Epithelial cell of proximal tubule (primary cell): ENCODE data around the gene CTNNA2. TPM values are rescaled to one million over a fixed set of nuclear protein-coding genes. Genes with fewer than 3 reads are reported as not detected.
A peak's percentile ranks its signal among the peaks of the same experiment; 100 is the strongest.

Experiments
- DNase-seq: peaks from one replicate; pipeline ENCODE4 v3.0.0-alpha.2; 2011; ENCODE audit warnings: low read depth
- H3K4me3 ChIP-seq: 2 replicates; pipeline ENCODE4 v1.5.1; 2011; ENCODE audit warnings: low read depth, mild to moderate bottlenecking, low read length
- total RNA-seq: library from RNA; depleted of rRNA; stranded (reverse); fragments of >200 nt; gene quantifications from 2 replicates; pipeline ENCODE4 v1.2.3, GENCODE V29; 2015
- TF ChIP-seq, protein P1 (sequence below): conservative IDR thresholded peaks from 2 replicates; pipeline ENCODE4 v1.5.1; 2012; ENCODE audit warnings: low read depth, mild to moderate bottlenecking, low read length

Gene CTNNA2
- total RNA-seq, 1 donor from 2014 or later = 0.06 TPM

DNA sequence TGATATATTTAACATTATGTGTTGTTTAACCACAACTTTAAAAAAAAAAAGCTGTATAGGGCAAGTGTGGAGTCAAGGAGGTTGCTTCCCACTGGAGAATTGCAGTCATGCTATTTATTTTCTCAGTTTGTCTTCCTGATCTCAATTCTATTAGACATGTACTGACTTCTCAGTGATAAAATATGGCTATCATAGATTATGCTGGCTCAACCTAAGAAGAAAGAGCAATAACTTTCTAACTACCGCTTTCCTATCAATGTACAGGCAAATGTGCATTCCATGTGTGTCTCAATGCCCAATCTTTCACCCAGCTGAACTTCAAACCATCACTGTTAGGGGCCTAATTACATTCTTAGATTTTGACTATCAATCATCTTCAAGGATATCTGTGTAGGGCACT lies 201.4 kb downstream of the CTNNA2 start:
- TF ChIP-seq, protein P1, sequence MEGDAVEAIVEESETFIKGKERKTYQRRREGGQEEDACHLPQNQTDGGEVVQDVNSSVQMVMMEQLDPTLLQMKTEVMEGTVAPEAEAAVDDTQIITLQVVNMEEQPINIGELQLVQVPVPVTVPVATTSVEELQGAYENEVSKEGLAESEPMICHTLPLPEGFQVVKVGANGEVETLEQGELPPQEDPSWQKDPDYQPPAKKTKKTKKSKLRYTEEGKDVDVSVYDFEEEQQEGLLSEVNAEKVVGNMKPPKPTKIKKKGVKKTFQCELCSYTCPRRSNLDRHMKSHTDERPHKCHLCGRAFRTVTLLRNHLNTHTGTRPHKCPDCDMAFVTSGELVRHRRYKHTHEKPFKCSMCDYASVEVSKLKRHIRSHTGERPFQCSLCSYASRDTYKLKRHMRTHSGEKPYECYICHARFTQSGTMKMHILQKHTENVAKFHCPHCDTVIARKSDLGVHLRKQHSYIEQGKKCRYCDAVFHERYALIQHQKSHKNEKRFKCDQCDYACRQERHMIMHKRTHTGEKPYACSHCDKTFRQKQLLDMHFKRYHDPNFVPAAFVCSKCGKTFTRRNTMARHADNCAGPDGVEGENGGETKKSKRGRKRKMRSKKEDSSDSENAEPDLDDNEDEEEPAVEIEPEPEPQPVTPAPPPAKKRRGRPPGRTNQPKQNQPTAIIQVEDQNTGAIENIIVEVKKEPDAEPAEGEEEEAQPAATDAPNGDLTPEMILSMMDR = no peak
- no peak for DNase-seq
- H3K4me3 ChIP-seq = no peak overlapping the region

DNA sequence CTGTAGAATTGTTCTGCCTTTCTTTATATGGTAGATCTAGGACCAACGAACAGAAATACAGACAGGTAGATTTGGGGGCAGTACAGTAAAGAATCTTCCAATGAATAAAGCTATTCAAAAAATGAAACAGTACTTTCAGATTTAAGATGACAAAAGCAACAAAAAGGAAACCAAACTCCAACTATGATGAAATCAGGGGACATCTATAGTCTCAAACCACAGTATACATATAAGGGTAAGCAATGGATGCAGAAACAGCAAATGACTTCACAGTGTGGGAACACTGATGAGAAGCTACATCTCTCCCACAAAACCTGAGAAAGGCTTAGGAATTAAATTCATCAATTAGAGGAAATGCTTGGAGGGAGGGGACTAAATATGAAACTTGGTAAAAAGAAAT lies 202.5 kb downstream of the CTNNA2 start:
- DNase-seq = no peak
- TF ChIP-seq, protein P1 = no peak
- H3K4me3 ChIP-seq = no peak overlapping the region

DNA sequence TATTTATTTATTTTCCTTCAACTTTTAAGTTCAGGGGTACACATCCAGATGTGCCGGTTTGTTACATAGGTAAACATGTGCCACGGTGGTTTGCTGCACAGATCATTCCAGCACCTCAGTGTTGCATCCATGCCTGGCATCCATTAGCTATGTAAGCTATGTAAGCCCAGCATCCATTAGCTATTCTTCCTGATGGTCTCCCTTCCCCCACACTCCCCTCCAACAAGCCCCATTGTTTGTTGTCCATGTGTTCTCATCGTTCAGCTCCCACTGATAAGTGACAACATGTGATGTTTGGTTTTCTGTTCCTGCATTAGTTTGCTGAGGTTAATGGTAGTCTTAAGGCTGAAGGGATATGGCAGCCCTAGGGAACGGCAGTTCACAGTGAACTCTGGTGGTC lies 203.4 kb downstream of the CTNNA2 start:
- DNase-seq = no peak
- H3K4me3 ChIP-seq = no peak overlapping the region
- TF ChIP-seq, protein P1 = no peak

DNA sequence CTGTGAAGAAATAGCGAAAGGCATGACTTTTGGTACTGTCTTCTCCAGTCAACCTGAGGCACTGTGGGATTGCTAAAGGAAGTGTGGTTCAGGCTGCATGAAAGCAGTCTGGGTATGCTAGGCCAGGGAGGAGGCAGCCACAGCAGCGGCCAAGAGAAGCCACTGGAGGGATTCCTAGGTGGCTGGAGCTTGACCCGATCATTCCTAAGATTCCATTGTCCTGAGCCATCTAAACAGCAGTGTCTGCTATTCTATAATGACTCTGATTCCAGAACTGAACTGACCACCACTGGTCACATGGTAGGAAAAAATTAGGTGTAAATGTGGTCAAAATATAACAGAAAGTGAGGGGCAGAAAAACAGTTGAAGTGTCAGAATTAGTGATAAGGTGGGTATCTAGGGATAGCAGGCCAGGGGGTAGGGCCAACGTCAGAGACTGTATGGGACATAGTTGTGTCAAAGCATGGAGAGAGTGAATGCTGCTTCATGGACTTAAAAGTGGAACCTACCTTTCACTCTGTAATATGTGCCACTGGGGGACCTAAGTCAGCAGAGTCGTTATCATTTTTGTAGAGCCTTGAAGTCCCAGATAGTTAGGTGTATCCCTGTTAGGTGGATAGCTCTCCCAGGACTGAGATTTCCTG lies 204.6 kb downstream of the CTNNA2 start:
- no peak overlapping the region for H3K4me3 ChIP-seq
- TF ChIP-seq, protein P1 = peak; percentile 10
- peak; percentile 80 for DNase-seq

DNA sequence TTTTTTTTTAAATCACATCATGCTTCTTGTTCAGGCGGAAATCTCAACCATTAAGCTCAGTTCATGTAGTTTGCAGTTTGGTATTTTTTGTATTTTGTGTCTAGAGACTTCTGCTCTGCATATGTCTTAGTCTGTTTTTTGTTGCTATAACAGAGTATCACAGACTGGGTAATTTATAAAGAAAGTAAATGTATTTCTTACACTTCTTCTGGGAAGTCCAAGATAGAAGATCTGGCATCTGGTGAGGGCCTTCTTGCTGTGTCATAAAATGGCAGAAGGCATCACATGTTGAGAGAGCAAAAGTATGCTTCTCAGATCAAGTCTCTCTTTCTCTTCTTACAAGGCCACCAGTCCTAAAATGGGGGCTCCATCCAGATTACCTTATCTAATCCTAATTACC lies 208.2 kb downstream of the CTNNA2 start:
- no peak overlapping the region for H3K4me3 ChIP-seq
- TF ChIP-seq, protein P1 = no peak
- DNase-seq = no peak

DNA sequence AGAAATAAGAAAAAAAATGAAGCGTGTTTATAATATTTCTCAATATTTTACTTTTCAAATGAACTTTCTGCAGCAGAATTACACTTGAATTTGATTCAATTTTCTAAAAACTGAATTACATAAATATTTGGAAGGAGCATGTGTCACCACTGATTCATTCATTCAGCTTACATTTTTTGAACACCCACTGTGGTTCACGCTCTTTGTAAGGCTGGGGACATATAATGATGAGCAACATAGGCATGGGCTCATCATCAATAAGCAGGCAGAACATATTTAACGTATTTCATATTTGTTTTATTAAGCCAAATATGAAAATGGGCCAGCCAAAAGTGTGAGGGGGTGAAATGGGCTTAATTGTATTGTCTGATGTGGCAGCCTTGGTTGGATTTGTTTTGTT lies 209.1 kb downstream of the CTNNA2 start:
- TF ChIP-seq, protein P1 = no peak
- DNase-seq = no peak
- H3K4me3 ChIP-seq = no peak overlapping the region

DNA sequence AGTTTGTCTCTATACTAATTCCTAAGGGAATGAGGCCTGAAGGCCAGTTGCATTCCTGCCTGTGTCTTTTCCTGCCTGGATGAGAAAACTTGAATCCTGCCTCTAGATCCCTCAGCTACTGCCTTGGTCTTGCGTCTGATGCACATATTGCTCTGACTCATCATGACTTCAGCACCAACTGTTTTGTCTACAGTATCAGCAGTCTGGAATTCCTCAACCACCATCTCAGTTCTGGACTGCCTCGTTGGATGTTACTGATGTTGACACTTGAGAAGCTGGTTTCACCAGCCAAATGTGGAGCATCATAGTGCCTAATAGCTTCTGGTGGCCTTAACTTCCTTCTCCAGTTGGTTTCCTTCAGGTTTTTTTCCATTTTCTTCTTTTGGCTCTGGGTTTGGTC lies 211.0 kb downstream of the CTNNA2 start:
- DNase-seq = peak; percentile 67
- TF ChIP-seq, protein P1 = no peak
- H3K4me3 ChIP-seq = no peak overlapping the region
